ENCODE results near the gene DDR2. TPM values are rescaled to one million over a fixed set of nuclear protein-coding genes. Genes with fewer than 3 reads are reported as not detected.

Gene DDR2
- polyA plus RNA-seq, 1 of the 3 experiments (the other 2 are of a cell fraction), result 34.0 TPM

GRCh38 chr1:162649583-162649982 is 17.3 kb downstream of the DDR2 start:
- 89% methylated on average over 3 of the region's 3 CpGs for WGBS (ENCODE audit: low lambda C conversion rate)
- Histone ChIP-seq H2AFZ (ENCODE audit: low read depth) (no peak overlapping the region), H3K9ac (no peak overlapping the region), H3K36me3 (replicated peaks in 1 of 2; ENCODE audit: control insufficient read depth in 1 of 2, insufficient read depth in 2 of 2, low read length in 1 of 2) (peaks cover 9 to 23% of the 10 kb centered on the region in 2 experiments), H3K27me3 (ENCODE audit: insufficient read depth) (no peaks in the 10 kb centered on the region), H3K4me2 (no peak overlapping the region), H3K79me2 (ENCODE audit: insufficient read depth) (peaks cover 100% of the 10 kb centered on the region), H3K9me2 (no peaks in the 10 kb centered on the region), H3K4me3 (ENCODE audit: low read depth in 2 of 2, low read length in 1 of 2) (no peak overlapping the region), H3K27ac (ENCODE audit: low read depth in 2 of 2, low read length in 1 of 2) (no peak overlapping the region), H3F3A (replicated peaks; ENCODE audit: insufficient read depth) (peaks cover 8% of the 10 kb centered on the region), H3K4me1 (ENCODE audit: control insufficient read depth in 1 of 2, insufficient read depth in 2 of 2, low read depth in 1 of 2, low read length in 1 of 2) (peaks cover 0 to 26% of the 10 kb centered on the region in 2 experiments; a peak in 1 of 4 replicates), H4K20me1 (ENCODE audit: insufficient read depth) (peaks cover 96% of the 10 kb centered on the region), H3K9me3 (no peaks in the 10 kb centered on the region)
- TF ChIP-seq MEF2A (IDR thresholded peaks at IDR 0.05; ENCODE audit: borderline replicate concordance, low read depth) (no peak), SIN3A (IDR thresholded peaks at IDR 0.05; ENCODE audit: borderline replicate concordance, low read depth, low read length) (no peak), FOXM1 (IDR thresholded peaks at IDR 0.05; ENCODE audit: low read depth) (no peak), NRF1 (IDR thresholded peaks at IDR 0.05; ENCODE audit: low read depth, low read length) (no peak), EP300 (IDR thresholded peaks at IDR 0.05; ENCODE audit: borderline replicate concordance in 1 of 2, low read depth in 1 of 2, low read length in 1 of 2) (no peak), USF2 (IDR thresholded peaks at IDR 0.05; ENCODE audit: borderline replicate concordance, low read depth, low read length) (no peak), SMC3 (IDR thresholded peaks at IDR 0.05; ENCODE audit: low read depth, low read length) (no peak), PBX3 (IDR thresholded peaks at IDR 0.05) (no peak), USF1 (IDR thresholded peaks at IDR 0.05; ENCODE audit: borderline replicate concordance, low read depth) (no peak), RFX5 (IDR thresholded peaks at IDR 0.05; ENCODE audit: low read length) (no peak), YY1 (IDR thresholded peaks at IDR 0.05; ENCODE audit: low read depth) (no peak), RXRA (IDR thresholded peaks at IDR 0.05; ENCODE audit: borderline replicate concordance, low read depth) (no peak), MAX (IDR thresholded peaks at IDR 0.05; ENCODE audit: low read depth) (no peak), TAF1 (IDR thresholded peaks at IDR 0.05; ENCODE audit: borderline replicate concordance, low read depth, low read length) (no peak), REST (IDR thresholded peaks at IDR 0.05; ENCODE audit: low read depth, low read length) (no peak), GABPA (IDR thresholded peaks at IDR 0.05; ENCODE audit: low read depth) (no peak), RCOR1 (IDR thresholded peaks at IDR 0.05; ENCODE audit: low read length) (no peak), TCF12 (IDR thresholded peaks at IDR 0.05) (no peak)
- TF ChIP-seq, protein P1, sequence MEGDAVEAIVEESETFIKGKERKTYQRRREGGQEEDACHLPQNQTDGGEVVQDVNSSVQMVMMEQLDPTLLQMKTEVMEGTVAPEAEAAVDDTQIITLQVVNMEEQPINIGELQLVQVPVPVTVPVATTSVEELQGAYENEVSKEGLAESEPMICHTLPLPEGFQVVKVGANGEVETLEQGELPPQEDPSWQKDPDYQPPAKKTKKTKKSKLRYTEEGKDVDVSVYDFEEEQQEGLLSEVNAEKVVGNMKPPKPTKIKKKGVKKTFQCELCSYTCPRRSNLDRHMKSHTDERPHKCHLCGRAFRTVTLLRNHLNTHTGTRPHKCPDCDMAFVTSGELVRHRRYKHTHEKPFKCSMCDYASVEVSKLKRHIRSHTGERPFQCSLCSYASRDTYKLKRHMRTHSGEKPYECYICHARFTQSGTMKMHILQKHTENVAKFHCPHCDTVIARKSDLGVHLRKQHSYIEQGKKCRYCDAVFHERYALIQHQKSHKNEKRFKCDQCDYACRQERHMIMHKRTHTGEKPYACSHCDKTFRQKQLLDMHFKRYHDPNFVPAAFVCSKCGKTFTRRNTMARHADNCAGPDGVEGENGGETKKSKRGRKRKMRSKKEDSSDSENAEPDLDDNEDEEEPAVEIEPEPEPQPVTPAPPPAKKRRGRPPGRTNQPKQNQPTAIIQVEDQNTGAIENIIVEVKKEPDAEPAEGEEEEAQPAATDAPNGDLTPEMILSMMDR (IDR thresholded peaks at IDR 0.05), result no peak
- POLR2A ChIA-PET, result no interaction called here
- no peak for DNase-seq
- CTCF ChIA-PET, result no interaction called here
